Gastrocnemius medialis (tissue), 4 donors: ENCODE data around the gene NPAS3. TPM values are rescaled to one million over a fixed set of nuclear protein-coding genes. Genes with fewer than 3 reads are reported as not detected.

Experiments
- ATAC-seq, 2 donors: fragments of 150-250 bp; one replicate each; pipeline ENCODE4 v1.9.1; 2016
- DNase-seq, 2 donors: peaks; one replicate each; pipeline ENCODE4 v3.0.0-alpha.2; 2019
- H3K27ac ChIP-seq, 4 donors: fragments of 200-600 bp; sonication (generic); 1 replicate in 1 of 4; 2 replicates in 3 of 4; pipeline ENCODE4 v1.5.1; 2016 to 2018; ENCODE audit warnings: mild to moderate bottlenecking in 2 of 4, moderate library complexity in 1 of 4
- H3K27me3 ChIP-seq, 3 donors: fragments of 200-600 bp; sonication (generic) in 2 of 3; 1 replicate in 1 of 3; 2 replicates in 2 of 3; pipeline versions ENCODE4 v1.5.1 to v1.6.0; 2016 to 2019; ENCODE audit warnings: mild to moderate bottlenecking in 1 of 3, moderate library complexity in 1 of 3
- H3K36me3 ChIP-seq, 2 donors: fragments of 200-600 bp; sonication (generic) in 1 of 2; one replicate each; pipeline ENCODE4 v1.5.1; 2017 to 2018
- H3K4me1 ChIP-seq, 2 donors: fragments of 200-600 bp; sonication (generic) in 1 of 2; one replicate each; pipeline ENCODE4 v1.5.1; 2016 to 2017; ENCODE audit warnings: mild to moderate bottlenecking in 2 of 2
- H3K4me3 ChIP-seq, 4 donors: fragments of 200-600 bp; sonication (generic) in 3 of 4; 1 replicate in 1 of 4; 2 replicates in 3 of 4; pipeline ENCODE4 v1.5.1; 2016 to 2019; ENCODE audit warnings: mild to moderate bottlenecking in 2 of 4
- H3K9me3 ChIP-seq, 3 donors: fragments of 200-600 bp; sonication (generic) in 2 of 3; 1 replicate in 1 of 3; 2 replicates in 2 of 3; pipeline ENCODE4 v1.5.1; 2016 to 2019
- CTCF ChIP-seq, 5 experiments: fragments of 450-650 bp in 3 of 5; fragments of 200-600 bp in 2 of 5; sonication (generic) in 2 of 5; IDR thresholded peaks in 4 of 5; conservative IDR thresholded peaks in 1 of 5; 1 replicate in 4 of 5; 2 replicates in 1 of 5; pipeline ENCODE4 v1.5.1; 2016 to 2019; ENCODE audit warnings: antibody characterized with exemption in 5 of 5, mild to moderate bottlenecking in 3 of 5, moderate library complexity in 3 of 5
- POLR2A ChIP-seq, 2 donors: fragments of 450-650 bp; IDR thresholded peaks; one replicate each; pipeline ENCODE4 v1.6.1; 2017; ENCODE audit warnings: antibody characterized with exemption in 2 of 2, mild to moderate bottlenecking in 2 of 2, moderate library complexity in 2 of 2
- in situ Hi-C, 4 donors: fragments of 200-750 bp; cut with MboI; loops; one replicate each; pipeline versions ENCODE4 v1.15.0 to v1.8.0; 2017; ENCODE audit warnings: low sequenced_read_pairs in 4 of 4
- intact Hi-C: fragments of 100-400 bp; cut with DNase I; formaldehyde crosslinking; loops from one replicate; pipeline ENCODE4 v1.15.1; 2023; ENCODE audit warnings: low total_unique reads
- total RNA-seq, 4 donors: library from RNA; depleted of rRNA; stranded (reverse); fragments of >200 nt; gene quantifications; one replicate each; pipeline versions ENCODE4 v1.1.0 to v1.2.3, GENCODE V29; 2016

Gene NPAS3
- total RNA-seq, 4 donors from 2014 or later: 0.82 to 1.00 TPM; not detected in 2

DNA sequence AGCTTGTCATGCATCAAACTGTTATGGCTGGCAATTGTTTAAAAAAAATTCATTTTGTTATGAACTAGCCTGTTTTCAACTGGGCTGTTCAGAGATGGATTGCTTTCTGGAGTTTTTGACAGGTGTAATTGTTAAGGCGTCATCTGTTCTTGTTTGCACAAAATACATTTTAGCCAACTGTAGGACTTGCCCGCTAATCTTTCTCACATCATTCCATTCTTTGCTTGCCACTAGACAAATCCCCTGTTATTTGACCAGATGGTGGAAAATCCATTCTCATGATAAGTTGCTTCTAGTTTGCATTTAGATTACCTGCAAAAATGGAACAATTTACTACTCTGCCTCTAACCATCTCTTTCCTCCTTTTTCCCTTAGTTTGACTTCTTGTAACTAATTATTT is 114.3 kb downstream of the NPAS3 start:
- ATAC-seq: no peak
- no peaks in the 10 kb centered on the region for H3K27me3 ChIP-seq
- no peak for DNase-seq
- H3K4me1 ChIP-seq: no peaks in the 10 kb centered on the region
- no peak overlapping the region for H3K27ac ChIP-seq
- no peak overlapping the region for H3K4me3 ChIP-seq
- in situ Hi-C loops (no loop called here), intact Hi-C loops (no loop called here)
- H3K36me3 ChIP-seq: no peaks in the 10 kb centered on the region
- H3K9me3 ChIP-seq: no peaks in the 10 kb centered on the region
- TF ChIP-seq POLR2A (IDR thresholded peaks at IDR 0.05) (no peak), CTCF (IDR thresholded peaks at IDR 0.05 in 4 of 5, conservative IDR thresholded peaks at IDR 0.05 in 1 of 5) (no peak)

- ATAC-seq: no peak
- no peaks in the 10 kb centered on the region for H3K27me3 ChIP-seq
- TF ChIP-seq POLR2A (IDR thresholded peaks at IDR 0.05) (no peak), CTCF (IDR thresholded peaks at IDR 0.05 in 4 of 5, conservative IDR thresholded peaks at IDR 0.05 in 1 of 5) (no peak)
- DNase-seq: no peak
- H3K9me3 ChIP-seq: no peaks in the 10 kb centered on the region
- no peak overlapping the region for H3K27ac ChIP-seq
- in situ Hi-C loops (no loop called here), intact Hi-C loops (no loop called here)
- H3K36me3 ChIP-seq: no peaks in the 10 kb centered on the region
- H3K4me3 ChIP-seq: no peak overlapping the region
- H3K4me1 ChIP-seq: no peaks in the 10 kb centered on the region
These were observed 117.5 kb downstream of the NPAS3 start for GRCh38 chr14:33056213-33056612.

DNA sequence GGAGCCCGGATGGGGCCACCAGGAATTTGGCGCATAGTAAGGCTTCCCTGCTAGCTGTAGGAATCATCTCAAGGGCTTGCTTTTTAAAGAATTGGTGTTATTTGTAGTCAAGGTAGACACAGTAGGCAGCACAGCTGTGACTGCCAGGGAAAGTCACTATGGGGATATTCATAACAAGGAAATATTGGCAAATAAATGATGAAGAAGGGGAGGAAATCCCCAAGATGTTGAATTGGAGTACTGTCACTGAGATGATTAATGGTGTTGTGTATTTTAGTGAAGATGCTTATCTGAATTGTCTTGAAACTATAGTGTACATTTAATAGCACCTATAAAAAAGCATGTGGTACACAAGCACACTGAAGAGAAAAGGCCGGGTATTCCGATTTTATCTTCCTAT is 118.9 kb downstream of the NPAS3 start:
- intact Hi-C loops: no loop called here
- in situ Hi-C loops: no loop called here
- TF ChIP-seq CTCF (IDR thresholded peaks at IDR 0.05 in 4 of 5, conservative IDR thresholded peaks at IDR 0.05 in 1 of 5) (no peak), POLR2A (IDR thresholded peaks at IDR 0.05) (no peak)
- H3K27ac ChIP-seq: no peak overlapping the region
- DNase-seq (no peak), ATAC-seq (no peak)
- no peaks in the 10 kb centered on the region for H3K27me3 ChIP-seq
- no peak overlapping the region for H3K4me3 ChIP-seq
- no peaks in the 10 kb centered on the region for H3K9me3 ChIP-seq
- no peaks in the 10 kb centered on the region for H3K36me3 ChIP-seq
- no peaks in the 10 kb centered on the region for H3K4me1 ChIP-seq

DNA sequence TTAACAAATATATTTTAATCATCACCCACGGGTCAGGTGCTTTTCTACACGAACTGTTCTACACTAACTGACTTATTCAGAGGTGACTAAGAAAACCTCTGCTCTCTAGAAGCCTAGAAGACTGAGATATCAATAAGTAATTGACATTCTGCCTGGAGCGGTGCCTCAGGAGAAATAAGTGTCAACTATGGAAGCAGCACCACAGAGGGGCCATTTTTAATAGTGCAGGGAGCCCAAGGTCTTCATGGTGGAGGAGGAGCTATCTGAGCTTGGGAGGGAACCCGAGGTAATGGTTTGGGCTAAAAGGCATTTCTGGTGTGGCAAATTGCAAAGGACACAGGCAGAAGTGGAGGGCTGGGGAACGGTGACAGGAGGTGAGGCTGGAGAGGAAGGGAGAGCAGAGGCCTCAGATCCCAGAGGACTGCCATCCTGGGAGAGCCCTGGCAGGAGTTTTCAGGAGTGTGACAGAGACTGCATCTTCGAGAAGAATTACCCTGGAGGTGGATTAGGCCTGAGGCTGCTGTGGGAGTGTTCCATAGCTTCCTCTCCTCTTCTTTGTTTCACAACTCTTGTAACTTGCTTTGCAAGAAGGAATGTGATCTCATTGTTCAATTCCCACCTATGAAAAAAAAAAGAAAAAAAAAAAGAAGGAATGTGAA is 123.1 kb downstream of the NPAS3 start:
- no peaks in the 10 kb centered on the region for H3K9me3 ChIP-seq
- in situ Hi-C loops (no loop called here), intact Hi-C loops (no loop called here)
- no peaks in the 10 kb centered on the region for H3K36me3 ChIP-seq
- H3K4me3 ChIP-seq: no peak overlapping the region
- H3K27ac ChIP-seq: no peak overlapping the region
- ATAC-seq (no peak), DNase-seq (no peak)
- H3K4me1 ChIP-seq: no peaks in the 10 kb centered on the region
- H3K27me3 ChIP-seq: no peaks in the 10 kb centered on the region
- TF ChIP-seq POLR2A (IDR thresholded peaks at IDR 0.05) (no peak), CTCF (IDR thresholded peaks at IDR 0.05 in 4 of 5, conservative IDR thresholded peaks at IDR 0.05 in 1 of 5) (no peak)

- in situ Hi-C loops: no loop called here
- Histone ChIP-seq H3K27me3 (no peaks in the 10 kb centered on the region), H3K27ac (no peak overlapping the region), H3K4me1 (no peaks in the 10 kb centered on the region), H3K36me3 (no peaks in the 10 kb centered on the region), H3K9me3 (no peaks in the 10 kb centered on the region), H3K4me3 (no peak overlapping the region)
- no peak for TF ChIP-seq CTCF (IDR thresholded peaks at IDR 0.05 in 4 of 5, conservative IDR thresholded peaks at IDR 0.05 in 1 of 5)
- no peak for TF ChIP-seq POLR2A (IDR thresholded peaks at IDR 0.05)
- intact Hi-C loops: no loop called here
- DNase-seq (no peak), ATAC-seq (no peak)
These were observed 123.8 kb downstream of the NPAS3 start for GRCh38 chr14:33062476-33062875.
